ENCODE results near the gene VTI1B. TPM values are rescaled to one million over a fixed set of nuclear protein-coding genes. Genes with fewer than 3 reads are reported as not detected.
"Not testable (repeated sequence)": the region's sequence is repeated elsewhere in the genome, so short reads cannot be mapped to it uniquely, and the experiment has no call there.

VTI1B gene
- polyA plus RNA-seq (ENCODE audit: insufficient read length in 12 of 12) = 10 to 100 TPM in 11 of 12 donors, not detected in 1; 75.5 to 95.5 (median 83.9) TPM
- long read RNA-seq, donor 1, full-length matches to known transcripts = 45 of 79 reads
- long read RNA-seq, donor 1, partial matches to known transcripts = 34 of 79 reads
- long read RNA-seq, donor 1, other reads (novel, unspliced or antisense) = 0 of 79 reads
- long read RNA-seq, donor 2, full-length matches to known transcripts = 27 of 46 reads
- long read RNA-seq, donor 2, partial matches to known transcripts = 19 of 46 reads
- long read RNA-seq, donor 2, other reads (novel, unspliced or antisense) = 0 of 46 reads
- long read RNA-seq, donor 3, full-length matches to known transcripts = 11 of 24 reads
- long read RNA-seq, donor 3, partial matches to known transcripts = 13 of 24 reads
- long read RNA-seq, donor 3, other reads (novel, unspliced or antisense) = 0 of 24 reads
- long read RNA-seq, donor 4, full-length matches to known transcripts = 11 of 25 reads
- long read RNA-seq, donor 4, partial matches to known transcripts = 14 of 25 reads
- long read RNA-seq, donor 4, other reads (novel, unspliced or antisense) = 0 of 25 reads
- long read RNA-seq, donor 5, full-length matches to known transcripts = 38 of 66 reads
- long read RNA-seq, donor 5, partial matches to known transcripts = 28 of 66 reads
- long read RNA-seq, donor 5, other reads (novel, unspliced or antisense) = 0 of 66 reads
- long read RNA-seq, donor 6, full-length matches to known transcripts = 21 of 35 reads
- long read RNA-seq, donor 6, partial matches to known transcripts = 14 of 35 reads
- long read RNA-seq, donor 6, other reads (novel, unspliced or antisense) = 0 of 35 reads
- long read RNA-seq, donor 7, full-length matches to known transcripts = 15 of 30 reads
- long read RNA-seq, donor 7, partial matches to known transcripts = 15 of 30 reads
- long read RNA-seq, donor 7, other reads (novel, unspliced or antisense) = 0 of 30 reads
- long read RNA-seq, donor 8, full-length matches to known transcripts = 34 of 62 reads
- long read RNA-seq, donor 8, partial matches to known transcripts = 28 of 62 reads
- long read RNA-seq, donor 8, other reads (novel, unspliced or antisense) = 0 of 62 reads
- long read RNA-seq, donor 9, full-length matches to known transcripts = 19 of 41 reads
- long read RNA-seq, donor 9, partial matches to known transcripts = 22 of 41 reads
- long read RNA-seq, donor 9, other reads (novel, unspliced or antisense) = 0 of 41 reads
- long read RNA-seq, donor 10, full-length matches to known transcripts = 29 of 65 reads
- long read RNA-seq, donor 10, partial matches to known transcripts = 36 of 65 reads
- long read RNA-seq, donor 10, other reads (novel, unspliced or antisense) = 0 of 65 reads
- long read RNA-seq, donor 11, full-length matches to known transcripts = 28 of 59 reads
- long read RNA-seq, donor 11, partial matches to known transcripts = 31 of 59 reads
- long read RNA-seq, donor 11, other reads (novel, unspliced or antisense) = 0 of 59 reads

- DNase-seq = peak; percentile 91
Measured at GRCh38 chr14:67674480-67675218, at the start of gene VTI1B. TSS of gene VTI1B (minus strand) at chr14:67674632. CDS start at chr14:67674489, 143 bp downstream.

- DNase-seq = peak; percentile 82
Measured at GRCh38 chr14:67722293-67722692, 47.9 kb upstream of the VTI1B start.

GRCh38 chr14:67721875-67722274, 47.4 kb upstream of the VTI1B start:
- DNase-seq = no peak

GRCh38 chr14:67719866-67720265, 45.4 kb upstream of the VTI1B start:
- DNase-seq = no peak

- DNase-seq = not testable (repeated sequence)
Measured at GRCh38 chr14:67719385-67719784, 45.0 kb upstream of the VTI1B start.

- DNase-seq = no peak
Measured at GRCh38 chr14:67718265-67718664, 43.8 kb upstream of the VTI1B start.

- no peak for DNase-seq
Measured at GRCh38 chr14:67717048-67717447, 42.6 kb upstream of the VTI1B start.

GRCh38 chr14:67710209-67710608, 35.8 kb upstream of the VTI1B start:
- no peak for DNase-seq

- DNase-seq = not testable (repeated sequence)
Measured at GRCh38 chr14:67709796-67710195, 35.4 kb upstream of the VTI1B start.

- DNase-seq = not testable (repeated sequence)
Measured at GRCh38 chr14:67709346-67709745, 34.9 kb upstream of the VTI1B start.

GRCh38 chr14:67705211-67705610, 30.8 kb upstream of the VTI1B start:
- DNase-seq = no peak

GRCh38 chr14:67704484-67705089, 30.2 kb upstream of the VTI1B start:
- DNase-seq = peak; percentile 43

- DNase-seq = no peak
Measured at GRCh38 chr14:67703997-67704396, 29.6 kb upstream of the VTI1B start.

GRCh38 chr14:67701492-67701891, 27.1 kb upstream of the VTI1B start, which contains the start of gene RDH12:
TSS of gene RDH12 (plus strand) at chr14:67701886. CDS start at chr14:67722643, 20,757 bp downstream.
- DNase-seq = not testable (repeated sequence)

- no peak for DNase-seq
Measured at GRCh38 chr14:67698179-67698578, 23.7 kb upstream of the VTI1B start.

- DNase-seq = no peak
Measured at GRCh38 chr14:67697006-67697405, 22.6 kb upstream of the VTI1B start.

- DNase-seq = peak; percentile 90
Measured at GRCh38 chr14:67695394-67695949, 21.0 kb upstream of the VTI1B start, which contains the start of gene RDH11. TSS of gene RDH11 (minus strand) at chr14:67695764. CDS start at chr14:67695703, 61 bp downstream.

GRCh38 chr14:67694791-67695393, 20.5 kb upstream of the VTI1B start:
- peak; percentile 79 for DNase-seq

GRCh38 chr14:67690011-67690410, 15.6 kb upstream of the VTI1B start:
- no peak for DNase-seq

Measured in muscle of arm (tissue), 14 donors.